Pons (tissue), 1 donor: ENCODE data around the gene CYP27C1.

Experiments
- DNase-seq: peaks from one replicate; pipeline ENCODE4 v3.0.0-alpha.2; 2016; ENCODE audit warnings: low spot score

CYP27C1 gene

DNA sequence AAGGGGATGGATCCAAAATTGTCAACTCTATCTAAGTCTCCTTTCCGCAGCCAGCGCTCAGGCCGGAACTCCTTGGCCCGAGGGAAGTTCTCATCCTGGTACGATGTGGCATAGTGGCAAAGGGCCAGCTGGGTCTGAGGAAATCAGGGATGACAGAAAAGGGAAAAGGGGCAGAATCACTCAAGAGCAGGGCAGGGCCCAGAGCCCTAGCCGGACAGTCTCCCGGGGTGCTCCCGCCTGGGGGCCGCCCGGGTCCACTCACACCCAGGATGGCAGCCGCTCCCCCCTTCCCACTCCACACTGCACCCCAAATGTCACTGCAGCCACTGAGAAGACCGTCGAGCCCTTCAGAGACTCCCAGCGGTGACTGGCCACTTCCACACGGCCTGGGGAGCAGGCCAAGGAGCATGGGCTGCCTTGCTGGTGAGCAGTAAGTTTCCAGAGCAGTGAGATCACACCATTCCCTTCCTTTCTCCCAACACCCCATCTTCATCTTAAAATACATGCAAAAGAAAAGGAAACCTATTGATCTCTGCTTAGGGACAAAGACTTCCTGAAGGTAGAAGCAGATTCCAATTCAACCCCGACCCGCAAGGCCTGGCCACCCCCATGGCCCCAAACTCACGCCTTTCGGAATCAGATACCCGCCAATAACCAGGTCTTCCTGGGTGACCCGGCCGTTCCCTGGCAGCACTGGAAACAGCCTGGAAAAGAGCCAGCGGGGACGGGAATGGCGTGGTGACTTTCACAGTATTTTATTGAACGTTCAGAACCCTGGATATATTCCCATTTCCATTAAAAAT is 26.7 kb downstream of the CYP27C1 start:
- DNase-seq: no peak

GRCh38 chr2:127191331-127192219 is 28.5 kb downstream of the CYP27C1 start:
- DNase-seq: no peak

DNA sequence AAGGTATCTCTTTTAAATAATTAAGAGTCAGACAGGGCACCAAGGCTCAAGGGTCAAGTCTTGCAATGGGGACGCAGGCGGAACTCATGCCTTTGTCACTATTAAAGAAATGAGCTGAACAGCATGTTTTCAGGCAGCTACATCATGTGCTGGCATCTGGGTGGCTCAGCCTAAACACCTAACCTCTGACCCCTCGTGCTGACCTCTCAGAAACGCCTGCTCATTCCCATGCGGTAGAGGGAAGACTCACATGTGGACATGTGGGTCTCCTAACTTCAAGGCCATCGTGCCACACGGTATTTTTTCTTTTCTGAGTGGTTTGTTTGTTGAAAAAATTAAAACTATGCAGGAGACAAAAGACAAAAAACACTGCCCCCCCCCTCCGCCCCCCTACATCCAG is 31.3 kb downstream of the CYP27C1 start:
- DNase-seq: no peak

- no peak for DNase-seq
These were observed 32.3 kb downstream of the CYP27C1 start for GRCh38 chr2:127187831-127188230.

GRCh38 chr2:127187081-127187775 is 32.9 kb downstream of the CYP27C1 start:
- no peak for DNase-seq

- DNase-seq: no peak
These were observed 34.4 kb downstream of the CYP27C1 start for GRCh38 chr2:127185705-127186104.

DNA sequence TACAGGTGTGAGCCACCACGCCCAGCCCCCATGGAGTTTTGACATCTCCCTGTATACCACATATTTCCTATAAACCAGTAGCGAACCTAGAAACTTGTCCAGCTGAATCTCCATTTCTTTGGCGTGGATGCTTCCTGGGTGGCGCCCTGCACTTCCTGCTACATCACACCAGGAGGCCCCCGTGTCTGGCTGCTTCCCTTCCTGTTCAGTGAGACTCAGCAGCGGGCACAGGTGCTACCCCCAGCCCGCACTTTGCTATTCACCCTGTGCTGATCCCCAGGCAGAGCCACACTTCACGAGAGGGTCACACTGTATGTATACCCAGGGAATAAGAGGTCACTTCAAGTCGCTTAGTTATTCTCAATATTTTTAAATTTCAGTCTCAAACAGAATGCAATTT is 35.0 kb downstream of the CYP27C1 start:
- no peak for DNase-seq

GRCh38 chr2:127183771-127184170 is 36.3 kb downstream of the CYP27C1 start:
- DNase-seq: no peak

DNA sequence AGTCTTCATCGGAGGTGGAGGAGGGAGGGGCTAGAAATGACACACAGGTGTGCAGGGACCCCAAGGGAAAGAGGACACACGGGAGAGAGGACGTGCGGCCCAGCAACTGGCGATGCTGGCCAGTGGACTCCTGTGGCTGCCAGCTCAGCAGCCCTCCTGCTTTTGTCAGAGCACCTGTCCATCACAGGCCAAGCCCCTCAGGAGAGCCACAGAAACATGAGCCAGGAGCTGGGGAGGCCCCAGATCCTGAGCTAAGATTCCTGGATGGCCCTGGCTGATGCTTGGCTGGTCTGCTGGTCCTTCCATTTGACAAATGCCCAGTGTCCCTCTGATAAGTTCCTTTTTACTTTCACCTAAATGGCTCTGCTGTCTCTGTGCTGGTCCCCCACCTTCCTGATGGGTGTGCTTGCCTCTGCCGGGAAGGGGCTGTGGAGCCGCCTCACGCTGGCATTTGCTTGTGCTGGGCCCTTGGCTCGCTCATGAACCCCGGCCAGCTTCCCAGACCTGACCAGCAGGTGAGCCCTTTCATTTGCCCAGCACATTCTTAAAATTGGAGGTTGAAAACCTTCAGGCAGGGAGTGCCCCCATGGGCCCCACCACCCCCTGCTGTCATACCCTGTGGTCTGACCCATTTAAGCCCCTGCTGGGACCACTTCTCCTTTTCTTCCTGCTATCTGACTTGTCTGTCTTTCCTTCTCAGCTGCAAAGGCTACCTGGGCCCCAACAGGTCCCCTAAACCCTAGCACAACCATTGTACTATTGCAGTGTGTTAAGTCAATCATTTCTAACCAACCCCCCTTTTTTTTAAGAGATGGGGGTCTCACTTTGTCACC is 37.3 kb downstream of the CYP27C1 start:
- no peak for DNase-seq

DNA sequence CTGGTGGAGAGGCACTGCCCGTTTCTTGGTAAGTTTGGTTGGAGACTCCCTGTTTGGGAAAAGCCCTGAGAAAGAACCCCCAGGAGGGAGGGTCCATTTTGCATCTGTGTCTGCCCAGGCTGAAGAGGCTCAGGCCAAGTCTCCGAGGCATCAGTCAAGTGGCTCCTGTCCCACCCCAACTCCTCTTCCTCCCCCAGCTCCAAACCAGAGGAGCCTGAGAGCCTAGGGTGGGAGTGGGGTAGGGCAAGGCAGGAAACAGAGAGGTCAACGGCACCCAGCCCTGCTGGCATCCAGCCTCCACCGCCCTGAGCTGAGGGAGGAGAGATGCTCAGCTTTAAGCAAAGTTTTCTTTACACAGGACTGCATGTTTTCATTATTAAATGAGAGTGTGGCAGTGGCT is 38.2 kb downstream of the CYP27C1 start:
- no peak for DNase-seq

DNA sequence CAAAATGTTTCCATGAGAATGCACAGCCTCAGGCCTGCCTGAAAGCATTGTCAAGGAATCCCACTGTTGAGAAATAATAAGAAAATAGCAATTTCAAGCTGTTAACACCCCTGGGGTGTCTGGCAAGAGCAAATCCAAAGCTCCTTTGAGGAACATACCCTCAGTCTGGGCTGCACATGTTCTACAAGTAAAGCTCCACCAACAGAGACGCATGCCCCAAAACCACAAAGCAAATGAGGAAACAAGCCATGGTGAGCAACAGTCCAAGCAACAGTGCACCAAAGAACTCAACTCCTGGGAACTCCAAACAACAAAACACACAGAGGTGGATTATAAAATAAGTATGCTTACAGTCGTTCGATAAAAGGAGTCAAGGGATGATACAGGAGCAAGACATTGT is 40.3 kb downstream of the CYP27C1 start:
- DNase-seq: peak; percentile 66

- no peak for DNase-seq
These were observed 42.4 kb downstream of the CYP27C1 start for GRCh38 chr2:127177617-127178263.

DNA sequence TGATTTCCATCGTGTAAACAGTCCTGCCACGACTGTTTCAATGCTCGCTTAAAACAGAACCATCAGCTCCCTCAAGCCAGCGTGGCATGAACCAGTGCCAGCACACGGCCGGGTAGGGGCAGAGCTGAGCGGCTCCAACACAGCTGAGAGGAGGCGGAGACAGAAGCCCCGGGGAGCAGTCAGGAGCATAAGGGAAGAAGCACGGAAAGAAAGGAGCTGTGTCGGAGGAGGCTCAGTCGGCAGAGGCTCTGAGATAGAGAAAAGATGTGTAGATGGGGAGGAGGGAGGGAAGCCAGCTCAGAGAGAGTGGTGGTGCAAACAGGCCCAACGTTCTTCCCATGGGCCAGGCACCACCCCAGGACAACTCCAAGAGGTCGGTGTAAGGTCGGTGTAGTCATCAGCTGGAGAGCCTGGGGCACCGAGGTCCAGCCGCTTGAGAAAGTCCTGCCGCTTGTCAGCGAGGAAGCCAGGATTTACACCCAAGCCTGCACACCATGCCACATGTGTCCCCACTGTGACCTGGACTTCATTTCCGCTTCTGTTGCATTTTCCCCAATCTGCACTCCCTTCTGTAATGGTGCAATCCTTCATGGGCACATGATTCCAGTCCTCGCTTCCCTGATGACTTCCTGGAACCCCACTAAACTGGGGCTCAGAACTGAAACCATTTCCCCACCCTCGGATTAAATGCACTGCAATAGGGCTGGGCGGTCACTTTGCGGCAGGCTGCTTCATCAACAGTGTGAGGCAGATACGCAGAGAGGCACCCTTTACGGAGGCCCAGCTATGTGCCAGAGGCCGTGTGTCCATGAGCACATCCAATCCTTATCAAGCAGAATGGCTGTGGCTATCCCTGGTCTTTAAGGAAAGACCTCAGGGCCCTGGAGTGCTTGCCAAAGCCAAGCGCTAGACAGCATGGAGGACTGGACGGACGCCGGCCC is 43.5 kb downstream of the CYP27C1 start:
- peak; percentile 42 for DNase-seq

GRCh38 chr2:127175751-127176354 is 44.2 kb downstream of the CYP27C1 start:
- no peak for DNase-seq

GRCh38 chr2:127175041-127175721 is 44.9 kb downstream of the CYP27C1 start:
- no peak for DNase-seq

- no peak for DNase-seq
These were observed 45.5 kb downstream of the CYP27C1 start for GRCh38 chr2:127174640-127175039.

DNA sequence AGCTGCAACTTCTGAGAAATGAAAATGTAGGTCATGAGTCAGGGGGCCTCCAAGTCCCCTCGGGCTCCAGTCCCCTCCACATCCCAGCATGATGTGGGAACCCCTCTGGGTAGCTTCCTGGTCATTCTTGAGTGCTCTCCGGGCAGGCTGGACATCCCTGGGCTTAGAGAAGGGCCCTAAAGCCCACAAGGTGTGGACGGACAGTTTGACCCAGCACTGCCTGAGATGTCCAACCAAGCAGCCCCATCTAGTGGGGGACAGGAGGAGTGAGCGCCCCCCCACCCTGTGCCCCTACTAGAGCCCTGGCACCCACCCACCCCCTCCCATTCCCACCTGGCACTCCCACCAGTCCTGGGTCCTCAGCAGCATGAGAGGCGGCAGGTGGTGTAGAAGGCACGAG is 46.0 kb downstream of the CYP27C1 start:
- peak; percentile 39 for DNase-seq

DNA sequence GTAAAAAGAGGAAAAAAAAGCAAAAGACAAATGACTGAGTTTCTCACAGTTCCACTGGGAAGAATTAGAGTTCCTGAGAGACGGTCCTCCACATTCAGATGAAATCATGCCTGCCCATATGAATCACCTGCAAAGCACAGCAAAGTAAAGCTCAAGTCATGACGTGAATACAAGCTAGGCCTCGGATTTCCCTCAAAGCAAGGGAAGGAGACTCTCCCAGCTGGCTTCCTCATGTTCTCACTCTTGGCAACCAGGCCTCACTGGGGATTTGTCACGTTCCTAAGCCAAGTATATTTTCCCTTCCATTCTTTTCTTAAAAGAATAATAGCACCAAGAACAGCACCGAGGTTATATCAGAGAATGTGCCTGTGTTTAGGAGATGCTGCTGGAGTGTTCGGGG is 47.0 kb downstream of the CYP27C1 start:
- DNase-seq: peak; percentile 26

DNA sequence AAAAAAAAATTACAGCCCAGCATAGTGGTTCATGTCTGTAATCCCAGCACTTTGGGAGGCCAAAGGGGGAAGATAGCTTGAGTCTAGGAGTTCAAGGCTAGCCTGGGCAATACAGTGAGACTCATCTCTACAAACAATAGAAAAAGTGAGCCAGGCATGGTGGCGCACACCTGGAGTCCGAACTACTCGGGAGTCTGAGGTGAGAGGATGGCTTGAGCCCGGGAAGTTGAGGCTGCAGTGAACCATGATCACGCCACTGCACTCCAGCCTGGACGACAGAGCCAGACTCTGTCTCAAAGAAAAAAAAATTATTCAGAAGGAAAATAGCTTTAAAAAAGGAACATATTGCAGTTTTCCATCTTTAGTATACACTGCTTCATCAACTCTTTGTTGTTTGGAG is 47.8 kb downstream of the CYP27C1 start:
- no peak for DNase-seq
